Astrocyte (in vitro differentiated cells and primary cell): Measurements from ENCODE around the gene GYS1.

Source experiments
- CTCF ChIP-seq: IDR thresholded peaks from 2 replicates; pipeline ENCODE4 v1.5.1; 2011; ENCODE audit warnings: low read depth, mild to moderate bottlenecking, inconsistent platforms, low read length, moderate library complexity; ENCODE audit not compliant: insufficient read depth
- EZH2 ChIP-seq: IDR thresholded peaks from 2 replicates; pipeline ENCODE4 v1.6.1; 2012; ENCODE audit warnings: mild to moderate bottlenecking, low read length, inconsistent platforms; ENCODE audit not compliant: insufficient read depth

- TF ChIP-seq EZH2 (no peak), CTCF (no peak)
These were observed 16.0 kb downstream of the GYS1 start for GRCh38 chr19:48977061-48977460.
